Thymus (tissue), 11 donors: Measurements from ENCODE around the gene DMAC2. TPM values are rescaled to one million over a fixed set of nuclear protein-coding genes. Genes with fewer than 3 reads are reported as not detected.

Experiments used
- DNase-seq, 9 donors: peaks; one replicate each; pipeline ENCODE4 v3.0.0-alpha.2; 2013; ENCODE audit warnings: low spot score in 9 of 9, low read depth in 6 of 9, missing footprints in 1 of 9
- H3K27ac ChIP-seq, 2 donors: one replicate each; pipeline ENCODE4 v1.5.1; 2013; ENCODE audit warnings: control low read depth in 1 of 2, low read depth in 1 of 2, low read length in 1 of 2, mild to moderate bottlenecking in 1 of 2, moderate library complexity in 1 of 2
- H3K27me3 ChIP-seq, 2 donors: one replicate each; pipeline ENCODE4 v1.5.1; 2013; ENCODE audit warnings: low read length in 1 of 2; ENCODE audit not compliant: control insufficient read depth in 2 of 2, insufficient read depth in 1 of 2
- H3K36me3 ChIP-seq, 2 donors: one replicate each; pipeline ENCODE4 v1.5.1; 2013; ENCODE audit warnings: low read length in 1 of 2, mild to moderate bottlenecking in 1 of 2, moderate library complexity in 1 of 2; ENCODE audit not compliant: control insufficient read depth in 2 of 2, insufficient read depth in 2 of 2
- H3K4me1 ChIP-seq, 2 donors: one replicate each; pipeline ENCODE4 v1.5.1; 2013; ENCODE audit warnings: low read length in 2 of 2; ENCODE audit not compliant: control insufficient read depth in 2 of 2, insufficient read depth in 2 of 2
- H3K4me3 ChIP-seq, 2 donors: one replicate each; pipeline ENCODE4 v1.5.1; 2013; ENCODE audit warnings: low read length in 2 of 2, control low read depth in 1 of 2, mild to moderate bottlenecking in 1 of 2
- H3K9me3 ChIP-seq, 2 donors: one replicate each; pipeline ENCODE4 v1.5.1; 2013; ENCODE audit warnings: low read length in 1 of 2, mild to moderate bottlenecking in 1 of 2; ENCODE audit not compliant: control insufficient read depth in 2 of 2, insufficient read depth in 1 of 2
- WGBS: extraction: QIAGEN DNeasy Blood & Tissue Kit; methylation state at CpG from one replicate; pipeline ENCODE4 v1.1.7; 2013; 5-methylcytosine and 5-hydroxymethylcytosine counted together
- polyA plus RNA-seq: library from polyadenylated mRNA; stranded (reverse); fragments of 200-250 nt; gene quantifications from one replicate; pipeline ENCODE4 v1.2.3, GENCODE V29; 2013
- total RNA-seq: library from RNA; stranded (reverse); fragments of 120-200 nt; gene quantifications from one replicate; pipeline ENCODE4 v1.2.4, GENCODE V29; 2013
- donor health status: healthy.

Gene DMAC2
- total and polyA plus RNA-seq, 2 donors, result 28.2 to 29.3 TPM

- peaks cover 0 to 4% of the 10 kb centered on the region in 2 donors for H3K4me1 ChIP-seq
- no peaks in the 10 kb centered on the region for H3K36me3 ChIP-seq
- 8% methylated on average over 22 of the region's 22 CpGs for WGBS
- H3K27ac ChIP-seq, result no peak overlapping the region
- H3K27me3 ChIP-seq, result peaks cover 0 to 21% of the 10 kb centered on the region in 2 donors
- DNase-seq, result peak in 3 of 9 donors; percentile 40 to 57 (median 56)
- no peaks in the 10 kb centered on the region for H3K9me3 ChIP-seq
- no peak overlapping the region for H3K4me3 ChIP-seq
Measured at GRCh38 chr19:41449079-41449864, 9.6 kb upstream of the DMAC2 start.

- WGBS, result 70% methylated on average over 12 of the region's 12 CpGs
- H3K9me3 ChIP-seq, result no peaks in the 10 kb centered on the region
- H3K4me1 ChIP-seq, result peaks cover 0 to 4% of the 10 kb centered on the region in 2 donors
- DNase-seq, result no peak
- H3K27me3 ChIP-seq, result peaks cover 0 to 21% of the 10 kb centered on the region in 2 donors
- no peak overlapping the region for H3K4me3 ChIP-seq
- no peak overlapping the region for H3K27ac ChIP-seq
- H3K36me3 ChIP-seq, result no peaks in the 10 kb centered on the region
Measured at GRCh38 chr19:41447732-41448332, 8.1 kb upstream of the DMAC2 start.

GRCh38 chr19:41445575-41445974, 5.9 kb upstream of the DMAC2 start:
- H3K36me3 ChIP-seq, result no peaks in the 10 kb centered on the region
- no peak for DNase-seq
- H3K27ac ChIP-seq, result no peak overlapping the region
- 84% methylated on average over 5 of the region's 5 CpGs for WGBS
- no peaks in the 10 kb centered on the region for H3K9me3 ChIP-seq
- peaks cover 0 to 21% of the 10 kb centered on the region in 2 donors for H3K27me3 ChIP-seq
- peaks cover 0 to 4% of the 10 kb centered on the region in 2 donors for H3K4me1 ChIP-seq
- H3K4me3 ChIP-seq, result no peak overlapping the region

GRCh38 chr19:41443813-41444455, 4.2 kb upstream of the DMAC2 start:
- H3K27me3 ChIP-seq, result peaks cover 0 to 16% of the 10 kb centered on the region in 2 donors
- no peak for DNase-seq
- peaks cover 1 to 10% of the 10 kb centered on the region in 2 donors for H3K4me1 ChIP-seq
- no peaks in the 10 kb centered on the region for H3K36me3 ChIP-seq
- H3K4me3 ChIP-seq, result no peak overlapping the region
- H3K27ac ChIP-seq, result no peak overlapping the region
- no peaks in the 10 kb centered on the region for H3K9me3 ChIP-seq
- 85% methylated on average over 6 of the region's 6 CpGs for WGBS

- no peak within 1 kb of the TSS for H3K27ac ChIP-seq
- no peak for DNase-seq
Measured at GRCh38 chr19:41442473-41443355, 3.0 kb upstream of the DMAC2 start, which contains the start of gene ERICH4. ERICH4 (plus strand) TSS chr19:41443156; CDS start chr19:41443170, 14 bp downstream.

GRCh38 chr19:41441321-41441945, 1.7 kb upstream of the DMAC2 start:
- H3K27me3 ChIP-seq, result no peaks in the 10 kb centered on the region
- no peaks in the 10 kb centered on the region for H3K9me3 ChIP-seq
- H3K27ac ChIP-seq, result no peak overlapping the region
- DNase-seq, result no peak
- no peak overlapping the region for H3K4me3 ChIP-seq
- H3K4me1 ChIP-seq, result peaks cover 4 to 13% of the 10 kb centered on the region in 2 donors
- peaks cover 0 to 9% of the 10 kb centered on the region in 2 donors for H3K36me3 ChIP-seq
- 97% methylated on average over 15 of the region's 15 CpGs for WGBS

More at GRCh38 chr19:41442473-41443355, 3.0 kb upstream of the DMAC2 start, which contains the start of gene ERICH4:
- H3K4me3 ChIP-seq, result no peak within 1 kb of the TSS
- WGBS, result 92% methylated on average over 7 of the region's 7 CpGs
- H3K27me3 ChIP-seq, result peaks cover 0 to 6% of the 10 kb centered on the region in 2 donors
- H3K9me3 ChIP-seq, result no peaks in the 10 kb centered on the region
- H3K4me1 ChIP-seq, result peaks cover 4 to 13% of the 10 kb centered on the region in 2 donors
- H3K36me3 ChIP-seq, result peaks cover 0 to 5% of the 10 kb centered on the region in 2 donors

GRCh38 chr19:41437944-41438574, 1.7 kb downstream of the DMAC2 start:
- DNase-seq, result no peak
- WGBS, result 97% methylated on average over 7 of the region's 7 CpGs

GRCh38 chr19:41436674-41436951, 3.1 kb downstream of the DMAC2 start:
- Histone ChIP-seq H3K4me3 (no peak overlapping the region), H3K9me3 (no peaks in the 10 kb centered on the region), H3K27ac (no peak overlapping the region), H3K36me3 (peaks cover 18 to 33% of the 10 kb centered on the region in 2 donors), H3K4me1 (peaks cover 4 to 13% of the 10 kb centered on the region in 2 donors), H3K27me3 (no peaks in the 10 kb centered on the region)
- no peak for DNase-seq

More at GRCh38 chr19:41437944-41438574, 1.7 kb downstream of the DMAC2 start:
- Histone ChIP-seq H3K27ac (no peak overlapping the region), H3K4me3 (no peak overlapping the region), H3K27me3 (no peaks in the 10 kb centered on the region), H3K36me3 (peaks cover 4 to 18% of the 10 kb centered on the region in 2 donors), H3K4me1 (peaks cover 4 to 13% of the 10 kb centered on the region in 2 donors), H3K9me3 (no peaks in the 10 kb centered on the region)
